ENCODE data around the gene GSTK1. TPM values are rescaled to one million over a fixed set of nuclear protein-coding genes. Genes with fewer than 3 reads are reported as not detected.

Gene GSTK1
- total and polyA plus RNA-seq, 8 donors: 71.8 to 305 (median 152) TPM

- Histone ChIP-seq H3K27me3 (no peaks in the 10 kb centered on the region), H3K4me3 (no peak overlapping the region)
Observed at GRCh38 chr7:143279186-143280098, 16.2 kb downstream of the GSTK1 start.

DNA sequence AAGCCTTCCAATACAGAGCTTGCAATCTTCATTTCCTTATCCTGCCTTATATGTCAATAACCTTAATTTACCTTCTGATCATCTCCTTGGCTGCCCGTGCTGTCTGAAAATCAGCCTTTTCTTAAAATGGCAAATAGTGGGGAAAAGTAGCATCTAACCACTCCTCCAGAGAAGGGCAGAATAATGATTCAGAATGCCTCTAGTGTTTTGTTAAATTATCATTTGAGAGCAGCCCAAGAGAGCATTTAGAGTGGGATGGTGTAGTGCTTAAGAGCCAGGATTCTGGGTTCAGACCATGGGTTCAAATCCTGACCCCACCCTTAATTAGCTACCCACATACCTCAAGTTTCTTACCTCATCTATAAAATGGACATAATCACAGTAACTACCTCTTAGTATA lies 16.9 kb downstream of the GSTK1 start:
- Histone ChIP-seq H3K4me1 (peaks cover 8 to 27% (median 20%) of the 10 kb centered on the region in 4 donors), H3K4me3 (no peak overlapping the region), H3K27me3 (no peaks in the 10 kb centered on the region), H3K36me3 (no peaks in the 10 kb centered on the region), H3K9me3 (no peaks in the 10 kb centered on the region), H3K27ac (peak overlapping the region in 4 of 5 donors; percentile 41 to 73 (median 61))
- WGBS, 5 donors: 19 to 50% (median 38%) methylated on average over 1 of the region's 1 CpG
- TF ChIP-seq POLR2A (IDR thresholded peaks at IDR 0.05) (no peak), POLR2AphosphoS5 (IDR thresholded peaks at IDR 0.05) (no peak), EP300 (IDR thresholded peaks at IDR 0.05) (no peak)
- TF ChIP-seq, protein P1, sequence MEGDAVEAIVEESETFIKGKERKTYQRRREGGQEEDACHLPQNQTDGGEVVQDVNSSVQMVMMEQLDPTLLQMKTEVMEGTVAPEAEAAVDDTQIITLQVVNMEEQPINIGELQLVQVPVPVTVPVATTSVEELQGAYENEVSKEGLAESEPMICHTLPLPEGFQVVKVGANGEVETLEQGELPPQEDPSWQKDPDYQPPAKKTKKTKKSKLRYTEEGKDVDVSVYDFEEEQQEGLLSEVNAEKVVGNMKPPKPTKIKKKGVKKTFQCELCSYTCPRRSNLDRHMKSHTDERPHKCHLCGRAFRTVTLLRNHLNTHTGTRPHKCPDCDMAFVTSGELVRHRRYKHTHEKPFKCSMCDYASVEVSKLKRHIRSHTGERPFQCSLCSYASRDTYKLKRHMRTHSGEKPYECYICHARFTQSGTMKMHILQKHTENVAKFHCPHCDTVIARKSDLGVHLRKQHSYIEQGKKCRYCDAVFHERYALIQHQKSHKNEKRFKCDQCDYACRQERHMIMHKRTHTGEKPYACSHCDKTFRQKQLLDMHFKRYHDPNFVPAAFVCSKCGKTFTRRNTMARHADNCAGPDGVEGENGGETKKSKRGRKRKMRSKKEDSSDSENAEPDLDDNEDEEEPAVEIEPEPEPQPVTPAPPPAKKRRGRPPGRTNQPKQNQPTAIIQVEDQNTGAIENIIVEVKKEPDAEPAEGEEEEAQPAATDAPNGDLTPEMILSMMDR (IDR thresholded peaks at IDR 0.05): no peak
- no peak for DNase-seq
- intact Hi-C loops (cut with DNase I; ENCODE audit: low total_unique reads): no loop called here

More at GRCh38 chr7:143279186-143280098, 16.2 kb downstream of the GSTK1 start:
- DNase-seq: peak in 1 of 2 donors; percentile 87
- peaks cover 8 to 26% (median 18%) of the 10 kb centered on the region in 4 donors for H3K4me1 ChIP-seq
- H3K9me3 ChIP-seq: no peaks in the 10 kb centered on the region
- 19 to 35% (median 21%) methylated on average over 8 of the region's 8 CpGs for WGBS, 5 donors
- intact Hi-C loops (cut with DNase I; ENCODE audit: low total_unique reads): no loop called here
- H3K36me3 ChIP-seq: no peaks in the 10 kb centered on the region
- peak overlapping the region in 4 of 5 donors; percentile 41 to 73 (median 61) for H3K27ac ChIP-seq
- TF ChIP-seq POLR2AphosphoS5 (IDR thresholded peaks at IDR 0.05) (no peak), EP300 (IDR thresholded peaks at IDR 0.05) (no peak), POLR2A (IDR thresholded peaks at IDR 0.05) (no peak)
- TF ChIP-seq, protein P1 (IDR thresholded peaks at IDR 0.05): no peak

GRCh38 chr7:143280566-143280965 lies 17.3 kb downstream of the GSTK1 start:
- H3K9me3 ChIP-seq: no peaks in the 10 kb centered on the region
- no peak overlapping the region for H3K4me3 ChIP-seq
- H3K27ac ChIP-seq: no peak overlapping the region
- intact Hi-C loops (cut with DNase I; ENCODE audit: low total_unique reads): no loop called here
- DNase-seq: no peak
- TF ChIP-seq EP300 (IDR thresholded peaks at IDR 0.05) (no peak), POLR2AphosphoS5 (IDR thresholded peaks at IDR 0.05) (no peak), POLR2A (IDR thresholded peaks at IDR 0.05) (no peak)
- TF ChIP-seq, protein P1 (IDR thresholded peaks at IDR 0.05): no peak
- H3K36me3 ChIP-seq: no peaks in the 10 kb centered on the region
- H3K27me3 ChIP-seq: no peaks in the 10 kb centered on the region
- H3K4me1 ChIP-seq: peaks cover 9 to 30% (median 23%) of the 10 kb centered on the region in 4 donors
- WGBS, 5 donors: 84 to 91% (median 86%) methylated on average over 2 of the region's 2 CpGs

DNA sequence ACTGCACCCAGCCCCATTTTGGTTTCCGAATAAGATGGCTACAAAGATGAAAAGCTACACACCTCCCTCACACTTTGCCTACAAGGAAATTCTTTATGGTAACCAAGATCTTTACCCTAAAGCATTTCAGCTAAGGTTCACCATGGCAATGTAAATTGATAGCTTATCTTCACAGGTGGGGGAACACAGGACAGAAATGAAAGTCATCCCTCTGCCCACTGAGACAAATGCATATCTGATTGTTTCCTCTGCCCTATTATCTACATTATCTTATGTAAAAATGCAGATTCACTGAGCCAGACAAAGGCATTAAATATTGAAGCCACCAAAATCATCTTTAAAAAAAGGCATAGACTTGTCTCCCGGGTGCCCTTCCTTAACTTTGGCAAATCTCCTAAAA lies 18.3 kb downstream of the GSTK1 start:
- Histone ChIP-seq H3K9me3 (no peaks in the 10 kb centered on the region), H3K27me3 (no peaks in the 10 kb centered on the region), H3K4me3 (no peak overlapping the region), H3K27ac (no peak overlapping the region), H3K4me1 (peaks cover 12 to 36% (median 32%) of the 10 kb centered on the region in 4 donors), H3K36me3 (no peaks in the 10 kb centered on the region)
- no peak for DNase-seq
- WGBS, 5 donors: 81 to 93% (median 91%) methylated on average over 2 of the region's 2 CpGs
- TF ChIP-seq, protein P1 (IDR thresholded peaks at IDR 0.05): no peak
- intact Hi-C loops (cut with DNase I; ENCODE audit: low total_unique reads): no loop called here

Data from stomach (tissue), 9 donors.